Umbilical cord (tissue), 2 donors: Measurements from ENCODE around the gene CAMTA1. TPM values are rescaled to one million over a fixed set of nuclear protein-coding genes. Genes with fewer than 3 reads are reported as not detected.

Experiments
- DNase-seq: peaks from one replicate; pipeline ENCODE4 v3.0.0-alpha.2; 2015; ENCODE audit warnings: low spot score
- total RNA-seq: library from RNA; depleted of rRNA; stranded (reverse); fragments of >200 nt; gene quantifications from one replicate; pipeline ENCODE4 v1.2.3, GENCODE V29; 2014; ENCODE audit warnings: low replicate concordance; ENCODE audit not compliant: insufficient read depth

Gene CAMTA1
- total RNA-seq, 1 donor from 2014 or later, result 29.6 TPM

DNA sequence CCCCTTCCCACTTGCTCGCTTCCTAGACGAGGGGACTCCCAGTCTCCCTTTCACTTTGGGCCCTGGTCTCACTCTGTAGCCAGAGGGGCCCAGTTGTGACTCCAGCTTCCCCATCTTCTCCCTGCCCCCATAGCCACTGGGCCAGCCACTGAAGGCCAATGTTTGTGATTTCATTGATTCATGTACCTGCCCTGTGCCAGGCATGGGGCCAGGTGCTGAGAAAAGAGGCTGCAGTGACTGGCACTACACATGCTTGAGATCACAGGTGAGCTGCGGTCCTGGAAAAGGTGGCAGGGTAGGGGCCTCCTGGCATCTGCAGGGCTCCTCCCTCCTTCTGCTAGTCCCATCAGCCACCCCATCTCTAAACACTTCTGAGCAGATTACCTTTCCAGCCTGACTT, 640.5 kb downstream of the CAMTA1 start:
- no peak for DNase-seq

GRCh38 chr1:7426780-7427604, 641.7 kb downstream of the CAMTA1 start:
- DNase-seq, result no peak

GRCh38 chr1:7427605-7428300, 642.5 kb downstream of the CAMTA1 start:
- DNase-seq, result no peak

DNA sequence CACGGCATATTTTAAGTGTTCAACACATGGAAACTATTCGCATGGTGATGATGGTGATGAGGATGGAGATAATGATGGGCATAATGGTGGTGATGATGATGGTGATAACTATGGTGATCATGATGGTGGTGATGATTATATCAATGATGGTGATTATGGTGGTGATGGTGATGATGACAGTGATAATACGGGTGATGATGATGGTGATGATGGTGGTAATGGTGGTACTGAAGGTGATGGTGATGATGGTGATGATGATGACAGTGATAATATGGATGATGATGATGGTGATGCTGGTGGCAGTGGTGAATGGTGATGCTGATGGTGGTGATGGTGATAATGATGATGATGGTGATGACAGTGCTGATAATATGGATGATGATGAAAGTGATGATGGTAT, 644.0 kb downstream of the CAMTA1 start:
- DNase-seq, result no peak

GRCh38 chr1:7430047-7430608, 644.9 kb downstream of the CAMTA1 start:
- DNase-seq, result no peak

- DNase-seq, result no peak
Measured at GRCh38 chr1:7430691-7431090, 645.4 kb downstream of the CAMTA1 start.

DNA sequence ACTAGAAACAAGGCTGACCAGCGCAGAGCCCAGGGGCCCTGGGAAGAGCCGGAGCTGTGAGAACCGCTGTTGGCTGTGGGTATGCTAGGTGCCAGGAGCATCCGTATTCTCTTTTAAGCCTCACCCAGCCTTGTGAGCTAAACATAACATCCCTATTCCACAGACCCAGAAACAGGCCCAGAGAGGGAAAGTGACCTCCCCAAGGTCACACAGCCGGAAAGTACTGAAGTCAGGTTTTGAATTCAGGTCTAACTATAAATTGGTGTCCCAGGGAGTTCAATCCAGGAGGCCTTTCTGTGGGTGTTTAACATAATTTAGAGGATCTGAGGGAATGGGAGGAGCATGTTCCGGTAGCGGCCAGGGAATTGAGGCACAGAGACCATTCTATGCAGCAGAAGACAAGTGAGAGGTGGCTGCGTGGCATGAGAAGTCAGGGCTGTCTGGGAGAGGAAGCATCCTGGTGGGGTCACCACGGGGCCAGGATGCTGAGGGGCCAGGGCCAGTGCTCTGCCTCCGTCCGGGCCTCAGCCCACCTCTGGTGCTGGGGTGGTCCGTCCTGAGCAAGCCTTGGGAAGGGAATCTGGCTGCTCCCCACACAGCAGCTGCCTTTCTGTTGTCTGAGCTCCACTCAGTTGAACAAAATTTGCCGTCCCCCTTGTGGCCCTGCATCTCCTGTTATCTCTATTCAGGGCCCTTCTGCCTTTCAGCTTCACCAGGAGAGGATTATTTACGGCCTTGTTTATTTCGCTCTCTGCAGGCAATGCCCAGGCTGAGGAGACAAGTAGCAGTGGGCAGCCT, 647.0 kb downstream of the CAMTA1 start:
- DNase-seq, result no peak

DNA sequence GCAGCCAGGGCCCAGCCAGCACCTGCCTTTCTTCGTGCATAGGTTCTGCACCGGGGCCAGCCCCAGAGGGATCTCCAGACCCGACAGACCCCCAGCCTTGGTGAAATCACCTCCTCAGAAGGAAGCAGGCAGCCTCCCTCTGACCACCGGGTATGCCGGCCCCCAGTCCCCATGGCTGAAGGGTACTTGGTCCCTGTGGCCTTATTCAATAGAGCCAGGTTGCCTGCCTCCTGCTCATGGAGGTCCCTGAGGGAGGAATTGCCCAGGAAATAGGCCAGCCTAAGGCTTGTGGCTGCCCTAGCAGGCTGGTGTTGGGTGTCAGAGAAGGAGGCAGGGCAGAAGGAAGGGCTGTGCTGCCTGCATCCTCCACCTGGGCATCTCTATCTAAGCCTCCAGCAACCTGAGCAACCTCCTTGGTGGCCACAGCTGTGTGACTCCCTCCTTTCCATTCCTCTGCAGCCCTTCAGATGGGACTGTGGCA, 647.7 kb downstream of the CAMTA1 start:
- no peak for DNase-seq

DNA sequence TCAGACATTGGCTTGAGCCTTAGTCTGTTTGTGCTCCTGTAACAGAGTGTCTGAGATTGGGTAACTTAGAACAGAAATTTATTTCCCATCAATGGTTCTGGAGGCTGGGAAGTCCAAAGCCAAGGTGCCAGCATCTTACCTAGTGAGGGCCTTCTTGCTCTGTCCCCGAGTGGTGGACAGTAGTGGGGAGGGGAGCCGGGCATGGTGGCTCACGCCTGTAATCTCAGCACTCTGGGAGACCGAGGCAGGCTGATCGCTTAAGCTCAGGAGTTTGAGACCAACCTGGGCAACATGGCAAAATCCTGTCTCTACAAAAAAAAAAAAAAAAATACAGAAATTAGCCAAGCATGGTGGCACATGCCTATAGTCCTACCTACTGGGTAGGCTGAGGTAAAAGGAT, 649.3 kb downstream of the CAMTA1 start:
- no peak for DNase-seq

DNA sequence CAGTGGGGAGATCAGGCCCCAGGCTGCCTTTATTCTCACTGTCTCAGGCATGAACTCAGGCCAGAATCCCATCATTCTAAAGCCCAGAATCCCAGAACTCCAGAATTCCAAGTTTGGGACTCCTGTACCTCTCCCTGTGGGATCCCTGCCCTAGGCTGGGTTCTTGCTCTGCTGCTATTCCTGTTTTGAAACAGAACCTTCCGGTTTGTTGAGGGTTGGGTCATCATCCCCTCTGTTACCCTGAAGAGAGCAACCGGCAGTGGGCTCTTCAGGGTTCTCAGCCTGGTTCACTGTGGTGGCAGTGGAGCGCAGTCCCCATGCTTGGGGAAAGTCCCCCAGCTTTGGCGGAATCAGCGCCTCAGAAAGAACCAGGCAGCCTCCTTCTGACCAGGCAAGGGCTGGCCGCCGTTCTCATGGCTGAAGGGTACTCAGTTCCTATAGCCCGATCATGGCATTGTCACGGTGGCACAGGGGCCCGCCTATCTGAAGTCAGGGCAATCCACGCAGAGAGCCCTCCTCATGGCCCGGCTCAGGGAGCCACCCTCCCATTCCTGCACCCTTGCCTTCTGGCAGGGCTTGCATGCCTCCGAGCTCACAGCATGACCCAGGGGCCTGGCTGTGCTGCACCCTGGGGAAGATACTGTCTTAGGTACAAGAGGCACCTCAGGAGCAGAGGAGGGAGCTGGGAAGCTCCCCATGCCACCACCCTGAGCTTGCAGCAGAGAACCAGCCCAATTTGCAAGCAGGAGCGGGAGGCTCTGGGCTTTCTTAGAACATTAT, 650.2 kb downstream of the CAMTA1 start:
- no peak for DNase-seq

DNA sequence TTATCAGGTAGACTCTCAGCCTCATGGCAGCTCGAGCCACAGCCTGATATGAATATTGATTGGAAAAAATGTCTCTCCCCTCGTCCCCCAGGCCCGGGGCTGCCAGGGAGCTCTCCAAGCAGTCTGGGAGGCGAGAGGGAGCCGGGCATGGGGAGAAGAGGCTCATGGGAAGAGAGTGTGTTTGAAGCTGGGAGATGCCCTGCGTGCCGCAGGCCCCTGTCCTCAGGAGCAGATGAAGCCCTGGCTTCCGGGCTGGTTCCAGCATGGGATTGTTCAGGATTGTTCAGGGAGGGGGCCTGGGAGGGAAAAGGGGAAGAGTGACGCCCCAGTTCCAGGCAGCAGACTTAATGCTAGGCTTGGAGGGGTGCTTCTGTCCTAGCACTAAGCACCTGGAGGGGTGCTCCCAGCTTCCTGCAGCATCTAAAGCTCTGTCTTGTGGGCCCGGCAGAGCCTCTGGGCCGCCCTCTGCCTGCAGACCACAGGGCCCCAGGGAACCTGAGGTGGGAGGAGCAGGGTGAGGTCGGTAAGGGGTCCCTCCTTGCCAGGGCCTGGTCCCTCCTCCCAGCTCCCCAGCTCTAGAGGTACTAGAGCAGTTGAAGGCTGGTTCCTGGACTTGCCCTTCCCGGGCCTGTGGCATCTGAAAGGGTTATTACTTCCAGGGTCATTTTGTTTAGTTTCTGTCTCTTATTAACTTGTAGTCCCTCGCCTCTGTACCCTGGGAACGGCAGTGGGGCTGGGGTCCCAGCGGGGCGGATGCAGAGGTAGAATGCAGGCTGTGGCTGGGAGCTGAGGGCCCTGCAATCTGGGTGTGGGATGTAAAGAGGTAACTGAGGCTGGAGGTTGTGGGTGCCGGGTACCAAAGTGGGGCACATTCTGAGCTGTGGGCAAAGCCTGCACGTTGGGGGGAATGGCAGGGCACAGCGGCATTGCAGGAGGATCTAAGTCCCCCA, 651.1 kb downstream of the CAMTA1 start:
- no peak for DNase-seq

DNA sequence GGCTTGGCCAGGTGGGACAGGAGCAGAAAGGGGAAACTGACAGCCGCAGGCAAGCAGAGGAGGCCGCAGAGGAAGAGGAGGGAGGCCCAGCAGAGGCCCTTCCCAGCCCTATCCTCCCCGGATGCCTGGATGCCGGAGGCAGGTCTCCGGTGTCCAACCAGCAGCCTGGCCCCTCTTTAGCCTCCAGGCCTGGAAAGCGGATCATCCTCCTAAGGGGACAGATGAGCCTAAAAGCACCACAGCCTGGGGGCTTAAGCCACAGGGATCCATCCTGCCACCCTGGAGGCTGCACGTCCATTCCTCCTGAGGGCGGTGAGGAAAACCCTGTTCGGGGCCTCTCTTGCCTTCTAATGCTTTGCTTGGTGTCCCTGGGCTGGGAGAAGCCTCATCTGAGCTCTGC, 651.8 kb downstream of the CAMTA1 start:
- DNase-seq, result no peak

GRCh38 chr1:7437608-7438395, 652.5 kb downstream of the CAMTA1 start:
- no peak for DNase-seq

GRCh38 chr1:7438396-7438785, 653.1 kb downstream of the CAMTA1 start:
- no peak for DNase-seq

DNA sequence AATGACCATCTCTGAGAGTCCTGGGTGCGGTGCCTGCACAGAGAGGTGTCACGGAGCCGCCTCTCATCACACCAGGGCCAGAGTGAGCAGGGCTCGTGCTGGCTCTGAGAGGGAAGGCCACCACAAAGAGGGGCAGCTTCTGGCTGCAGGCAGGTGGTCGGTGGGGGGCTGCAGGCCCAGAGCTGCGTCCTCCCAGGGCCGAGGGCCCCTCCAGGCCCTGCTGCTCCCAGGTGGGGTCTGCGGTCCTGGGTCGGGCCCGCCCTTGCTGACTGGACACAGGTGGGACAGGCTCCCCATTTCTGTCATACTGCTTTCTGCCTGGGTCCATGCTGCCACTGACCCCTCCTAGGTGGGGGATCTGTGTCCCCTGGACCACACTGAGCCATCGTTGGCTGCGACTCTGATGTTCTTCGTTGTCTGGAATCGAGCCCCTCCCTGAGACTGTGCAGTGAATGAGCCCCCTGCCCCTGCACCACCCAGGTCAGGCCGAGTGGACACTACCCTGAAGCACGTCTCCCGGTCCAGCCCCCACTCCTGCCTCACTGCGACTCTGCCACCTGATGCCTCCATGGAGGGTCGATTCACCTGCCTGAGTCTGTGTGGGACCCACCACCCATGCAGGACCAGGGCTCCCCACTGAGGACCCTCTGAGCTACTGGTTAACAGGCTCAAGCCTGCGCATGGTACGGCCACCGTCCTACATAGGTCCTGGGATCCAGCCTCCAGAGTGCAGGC, 653.8 kb downstream of the CAMTA1 start:
- DNase-seq, result no peak

GRCh38 chr1:7440154-7440553, 654.9 kb downstream of the CAMTA1 start:
- DNase-seq, result no peak

DNA sequence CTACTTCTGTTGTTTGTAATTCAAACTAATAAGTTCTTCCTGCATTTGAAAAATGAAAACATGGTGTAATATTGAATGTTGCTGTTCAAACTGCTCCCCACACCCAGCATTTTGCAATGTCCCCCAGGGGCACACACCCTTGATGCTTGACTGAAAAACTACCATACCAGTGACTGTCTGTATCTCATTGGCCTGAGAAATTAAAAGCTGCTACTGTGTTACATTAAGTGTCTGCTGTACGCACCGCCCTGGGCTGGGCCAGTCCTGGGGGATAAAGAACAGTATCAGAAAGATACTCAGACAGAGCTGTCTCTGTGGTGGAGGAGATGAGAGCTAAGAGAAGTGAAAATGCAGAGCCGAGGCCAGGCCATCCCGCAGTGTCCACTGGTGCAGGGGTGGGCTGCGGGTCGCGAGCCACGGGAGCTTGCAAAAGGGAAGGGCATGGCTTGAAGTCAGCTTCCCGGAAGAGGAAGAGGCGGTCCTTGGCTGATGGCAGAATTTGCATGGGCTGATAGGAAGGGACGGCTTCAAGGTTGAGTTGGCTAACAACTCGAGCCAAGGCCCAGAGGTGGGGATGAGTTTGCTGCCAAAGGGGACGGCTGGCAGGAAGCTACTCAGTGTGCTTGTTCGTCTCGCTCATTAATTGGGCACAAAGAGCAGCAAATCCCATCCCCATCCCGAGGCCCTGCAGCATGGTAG, 656.0 kb downstream of the CAMTA1 start:
- DNase-seq, result no peak

DNA sequence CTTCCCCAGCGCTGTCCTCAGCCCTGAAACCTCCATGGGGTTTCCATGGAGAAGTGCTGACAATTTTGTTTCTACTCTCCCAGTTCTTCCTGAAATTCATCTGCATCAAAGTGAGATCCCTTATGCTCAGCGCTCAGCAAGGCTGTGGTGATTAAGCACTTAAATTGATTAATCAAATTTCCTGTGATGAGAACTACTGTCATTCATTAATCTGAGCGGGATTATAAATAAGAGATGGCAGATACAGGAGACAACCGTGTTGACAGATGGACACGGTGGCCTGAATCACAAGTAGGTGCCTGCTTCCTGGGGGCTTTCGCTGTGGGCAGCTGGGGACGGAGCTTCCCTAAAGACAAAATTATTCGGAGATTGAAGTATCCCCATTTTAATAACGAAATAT, 656.8 kb downstream of the CAMTA1 start:
- no peak for DNase-seq
